ENCODE results near the gene ZNF518B. TPM values are rescaled to one million over a fixed set of nuclear protein-coding genes. Genes with fewer than 3 reads are reported as not detected.

Gene ZNF518B
- total RNA-seq, 1 experiment from 2014 or later = 11.5 TPM

DNA sequence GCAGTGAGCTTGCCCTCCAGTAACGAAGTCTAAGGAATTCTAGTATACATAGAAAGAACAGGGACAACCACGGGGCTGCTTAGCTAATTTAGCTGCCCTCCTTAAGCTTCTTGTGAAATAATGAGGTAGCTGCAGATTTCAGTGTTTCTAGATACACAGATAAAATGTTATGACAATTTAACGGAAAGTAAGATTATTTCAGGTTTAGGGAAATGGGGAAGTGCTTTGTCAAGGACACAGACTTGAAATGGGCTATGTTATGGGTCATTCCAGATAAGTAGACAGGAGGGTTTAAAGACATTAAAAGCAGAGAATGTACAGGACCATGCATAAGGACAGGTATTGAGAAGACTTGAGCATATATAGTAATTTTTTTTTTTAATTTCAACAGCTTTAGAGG is 34.2 kb upstream of the ZNF518B start:
- Histone ChIP-seq H4K91ac (ENCODE audit: insufficient read length, low read depth, low read length) (no peak overlapping the region), H3T11ph (ENCODE audit: low read length) (no peak overlapping the region), H2BK120ac (ENCODE audit: low read depth, low read length, poor library complexity, severe bottlenecking) (no peak overlapping the region), H3K9me3 (ENCODE audit: control insufficient read depth, low read depth, low read length) (no peaks in the 10 kb centered on the region), H4K8ac (replicated peaks; ENCODE audit: insufficient read length, low read depth, low read length) (no peak overlapping the region), H3K27ac (ENCODE audit: insufficient read length, low read depth, low read length) (no peak overlapping the region), H3K23me2 (ENCODE audit: insufficient read length, low read depth, low read length, poor library complexity, severe bottlenecking) (no peaks in the 10 kb centered on the region), H3K56ac (ENCODE audit: insufficient read length, low read depth, low read length) (no peak overlapping the region), H2BK5ac (ENCODE audit: insufficient read length, low read length) (no peak overlapping the region), H4K5ac (ENCODE audit: insufficient read length, low read depth, low read length) (no peak overlapping the region), H3K18ac (ENCODE audit: insufficient read length, low read depth, low read length) (no peak overlapping the region), H3K79me1 (ENCODE audit: insufficient read depth, low read depth, low read length, poor library complexity, severe bottlenecking) (no peaks in the 10 kb centered on the region), H3K4me2 (ENCODE audit: insufficient read depth, insufficient read length, low read length) (no peak overlapping the region), H2BK12ac (ENCODE audit: insufficient read length, low read depth, low read length) (no peak overlapping the region), H3K27me3 (ENCODE audit: insufficient read depth, low read length) (peaks cover 7% of the 10 kb centered on the region), H3K79me2 (ENCODE audit: insufficient read depth, low read length) (no peaks in the 10 kb centered on the region), H2BK15ac (ENCODE audit: low read depth, low read length) (no peak overlapping the region), H2BK20ac (ENCODE audit: low read depth, low read length, poor library complexity, severe bottlenecking) (no peak overlapping the region), H3K14ac (ENCODE audit: insufficient read depth, low read length) (no peak overlapping the region), H3K4me1 (ENCODE audit: insufficient read depth, low read length) (peaks cover 10% of the 10 kb centered on the region; the same call in 1 of the 2 replicates), H4K20me1 (ENCODE audit: control insufficient read depth, insufficient read depth, insufficient read length) (no peaks in the 10 kb centered on the region), H2AFZ (ENCODE audit: low read length) (no peak overlapping the region), H3K23ac (ENCODE audit: insufficient read length, low read depth, low read length) (no peak overlapping the region), H3K4ac (ENCODE audit: low read depth, low read length) (no peak overlapping the region), H2AK5ac (ENCODE audit: insufficient read length, low read length) (no peak overlapping the region), H3K9ac (ENCODE audit: extremely low read depth, insufficient read length, low read length) (no peak overlapping the region)
- WGBS (ENCODE audit: extremely low coverage, insufficient read length, low lambda C conversion rate) = no CpG with 5 or more reads among the region's 3 CpGs
- peaks cover 22 to 25% of the 10 kb centered on the region in 2 experiments for H3K4me1 Mint-ChIP-seq
- no peak overlapping the region for H3K4me3 Mint-ChIP-seq
- H3K27ac Mint-ChIP-seq = no peak overlapping the region
- no peaks in the 10 kb centered on the region for H3K36me3 Mint-ChIP-seq (ENCODE audit: insufficient read depth in 1 of 3, low read depth in 3 of 3)
- TF ChIP-seq, protein P1, sequence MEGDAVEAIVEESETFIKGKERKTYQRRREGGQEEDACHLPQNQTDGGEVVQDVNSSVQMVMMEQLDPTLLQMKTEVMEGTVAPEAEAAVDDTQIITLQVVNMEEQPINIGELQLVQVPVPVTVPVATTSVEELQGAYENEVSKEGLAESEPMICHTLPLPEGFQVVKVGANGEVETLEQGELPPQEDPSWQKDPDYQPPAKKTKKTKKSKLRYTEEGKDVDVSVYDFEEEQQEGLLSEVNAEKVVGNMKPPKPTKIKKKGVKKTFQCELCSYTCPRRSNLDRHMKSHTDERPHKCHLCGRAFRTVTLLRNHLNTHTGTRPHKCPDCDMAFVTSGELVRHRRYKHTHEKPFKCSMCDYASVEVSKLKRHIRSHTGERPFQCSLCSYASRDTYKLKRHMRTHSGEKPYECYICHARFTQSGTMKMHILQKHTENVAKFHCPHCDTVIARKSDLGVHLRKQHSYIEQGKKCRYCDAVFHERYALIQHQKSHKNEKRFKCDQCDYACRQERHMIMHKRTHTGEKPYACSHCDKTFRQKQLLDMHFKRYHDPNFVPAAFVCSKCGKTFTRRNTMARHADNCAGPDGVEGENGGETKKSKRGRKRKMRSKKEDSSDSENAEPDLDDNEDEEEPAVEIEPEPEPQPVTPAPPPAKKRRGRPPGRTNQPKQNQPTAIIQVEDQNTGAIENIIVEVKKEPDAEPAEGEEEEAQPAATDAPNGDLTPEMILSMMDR (conservative IDR thresholded peaks at IDR 0.05) = no peak
- no peak for DNase-seq
- no peaks in the 10 kb centered on the region for H3K9me3 Mint-ChIP-seq
- peaks cover 42% of the 10 kb centered on the region for H3K27me3 Mint-ChIP-seq (ENCODE audit: low read depth)

All from H9 (cell line).